LNCAP (cell line): Measurements from ENCODE around the gene OLIG2.

Experiments
- TF ChIP-seq, protein P1 (sequence below): fragments of 450-650 bp; IDR thresholded peaks from 2 replicates; pipeline ENCODE4 v1.5.1; 2017; ENCODE audit warnings: mild to moderate bottlenecking

OLIG2 gene

GRCh38 chr21:33053951-33054350 is 28.2 kb downstream of the OLIG2 start:
- TF ChIP-seq, protein P1, sequence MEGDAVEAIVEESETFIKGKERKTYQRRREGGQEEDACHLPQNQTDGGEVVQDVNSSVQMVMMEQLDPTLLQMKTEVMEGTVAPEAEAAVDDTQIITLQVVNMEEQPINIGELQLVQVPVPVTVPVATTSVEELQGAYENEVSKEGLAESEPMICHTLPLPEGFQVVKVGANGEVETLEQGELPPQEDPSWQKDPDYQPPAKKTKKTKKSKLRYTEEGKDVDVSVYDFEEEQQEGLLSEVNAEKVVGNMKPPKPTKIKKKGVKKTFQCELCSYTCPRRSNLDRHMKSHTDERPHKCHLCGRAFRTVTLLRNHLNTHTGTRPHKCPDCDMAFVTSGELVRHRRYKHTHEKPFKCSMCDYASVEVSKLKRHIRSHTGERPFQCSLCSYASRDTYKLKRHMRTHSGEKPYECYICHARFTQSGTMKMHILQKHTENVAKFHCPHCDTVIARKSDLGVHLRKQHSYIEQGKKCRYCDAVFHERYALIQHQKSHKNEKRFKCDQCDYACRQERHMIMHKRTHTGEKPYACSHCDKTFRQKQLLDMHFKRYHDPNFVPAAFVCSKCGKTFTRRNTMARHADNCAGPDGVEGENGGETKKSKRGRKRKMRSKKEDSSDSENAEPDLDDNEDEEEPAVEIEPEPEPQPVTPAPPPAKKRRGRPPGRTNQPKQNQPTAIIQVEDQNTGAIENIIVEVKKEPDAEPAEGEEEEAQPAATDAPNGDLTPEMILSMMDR: no peak

DNA sequence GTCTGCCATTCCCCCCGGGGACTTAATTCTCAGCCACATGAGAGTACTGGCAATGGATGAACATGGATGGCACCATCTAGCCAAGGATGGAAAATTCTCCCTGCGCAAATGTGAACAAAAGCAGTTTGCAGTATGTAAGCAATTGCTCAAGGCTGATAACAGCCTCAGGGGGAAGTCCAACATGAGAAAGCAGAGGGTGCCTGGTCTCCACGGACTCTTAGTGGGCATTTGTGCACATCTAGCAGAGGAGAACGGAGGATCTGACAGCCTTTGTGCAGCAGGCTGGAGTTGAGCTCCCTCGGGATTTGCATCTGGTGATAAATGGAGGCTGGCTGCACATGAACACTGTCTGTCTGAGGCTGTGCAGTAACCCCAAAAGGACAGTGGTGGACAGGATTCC is 30.3 kb downstream of the OLIG2 start:
- TF ChIP-seq, protein P1: no peak

GRCh38 chr21:33057385-33057940 is 31.7 kb downstream of the OLIG2 start:
- TF ChIP-seq, protein P1: no peak

GRCh38 chr21:33058527-33058926 is 32.8 kb downstream of the OLIG2 start:
- TF ChIP-seq, protein P1: no peak

DNA sequence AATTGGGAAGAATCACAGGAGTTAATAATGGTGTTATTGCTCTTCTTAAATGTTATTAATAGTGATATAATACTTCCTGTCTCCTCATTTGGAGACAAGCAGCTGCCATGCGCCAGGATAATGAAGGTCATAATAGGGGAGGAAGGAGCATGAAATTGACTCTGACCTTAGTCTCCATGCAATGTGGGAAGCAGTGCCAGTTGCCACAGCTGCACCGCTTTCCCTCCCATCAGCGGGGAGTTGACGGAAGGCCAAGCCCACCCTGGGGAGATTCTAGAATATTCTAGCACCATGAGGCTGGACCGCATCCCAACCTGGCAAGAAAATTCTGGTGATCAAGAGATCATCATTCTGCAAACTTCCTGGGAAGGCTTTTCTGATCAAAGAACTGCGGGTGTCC is 33.2 kb downstream of the OLIG2 start:
- TF ChIP-seq, protein P1: no peak

GRCh38 chr21:33059380-33059841 is 33.7 kb downstream of the OLIG2 start:
- TF ChIP-seq, protein P1: no peak

GRCh38 chr21:33061233-33061632 is 35.5 kb downstream of the OLIG2 start:
- TF ChIP-seq, protein P1: no peak

DNA sequence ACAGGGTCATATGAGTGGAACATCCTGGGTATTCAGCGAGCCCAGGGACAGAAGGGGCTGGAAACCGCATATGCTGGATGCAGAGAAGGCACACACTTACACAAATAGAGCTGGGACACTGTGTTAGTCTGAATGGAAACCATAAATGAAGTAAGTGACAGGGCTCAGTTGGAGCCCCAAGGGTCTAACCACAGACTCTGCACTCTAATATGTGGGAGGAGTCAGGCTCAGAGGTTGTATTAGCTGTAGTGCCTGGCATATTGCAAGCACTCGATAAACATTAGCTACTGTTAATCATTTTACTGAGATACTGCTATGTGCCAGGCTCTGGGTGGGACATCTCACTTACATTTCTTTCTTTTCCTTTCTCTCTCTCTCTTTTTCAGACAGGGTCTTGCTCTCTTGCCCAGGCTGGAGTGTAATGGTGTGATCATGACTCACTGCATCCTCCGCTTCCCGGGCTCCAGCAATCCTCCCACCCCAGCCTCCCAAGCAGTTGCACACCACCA is 37.7 kb downstream of the OLIG2 start:
- TF ChIP-seq, protein P1: no peak
